ENCODE results near the gene CALU.

CALU gene

DNA sequence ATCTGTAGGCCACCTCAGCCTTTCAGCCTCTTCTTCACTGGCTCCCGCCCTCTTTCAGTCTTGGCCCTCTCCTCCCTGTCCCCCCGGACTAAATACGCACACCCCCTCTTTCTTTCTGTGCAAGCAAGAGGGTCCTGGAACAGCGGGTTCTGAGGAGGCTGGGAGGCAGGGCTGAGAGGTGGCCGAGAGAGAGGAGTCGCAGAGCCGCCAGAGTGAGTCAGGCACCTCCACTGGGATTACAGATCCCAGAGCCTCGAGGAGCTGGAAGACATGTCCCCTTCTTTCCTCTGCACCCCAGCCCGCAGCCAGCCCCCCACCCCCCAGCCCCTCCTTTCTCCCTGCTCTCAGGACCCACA, 52.8 kb downstream of the CALU start:
- peak overlapping the region; percentile 90 to 99 (median 94) for H3K4me2 ChIP-seq
- peak overlapping the region; percentile 73 to 94 (median 84) for H3K4me3 ChIP-seq
- H3K9ac ChIP-seq, result peak overlapping the region; percentile 66 to 89 (median 81)
- no peaks in the 10 kb centered on the region for H4K20me1 ChIP-seq
- no peaks in the 10 kb centered on the region for H3K9me3 ChIP-seq (replicated peaks in 1 of 11)
- no peak for TF ChIP-seq Cebpa-rat (IDR thresholded peaks at IDR 0.05)
- H3K27me3 ChIP-seq, result peaks cover 0 to 8% (median 0%) of the 10 kb centered on the region in 11 experiments; a peak in 5 of 22 replicates
- H3K4me1 ChIP-seq, result peaks cover 30 to 52% (median 37%) of the 10 kb centered on the region in 10 experiments
- H3K36me3 ChIP-seq, result peaks cover 0 to 25% (median 17%) of the 10 kb centered on the region in 11 experiments; a peak in 16 of 22 replicates
- H3K27ac ChIP-seq, result peak overlapping the region in 8 of 11 experiments; percentile 42 to 75 (median 70); a peak in 12 of 22 replicates

GRCh38 chr7:128792471-128793180, 53.5 kb downstream of the CALU start:
- Histone ChIP-seq H3K4me2 (peak overlapping the region; percentile 90 to 99 (median 94)), H3K9ac (peak overlapping the region in 5 of 11 experiments; percentile 5 to 85 (median 41); a peak in 9 of 22 replicates), H3K27me3 (peaks cover 0 to 8% (median 0%) of the 10 kb centered on the region in 11 experiments; a peak in 5 of 22 replicates), H3K36me3 (peaks cover 0 to 31% (median 23%) of the 10 kb centered on the region in 11 experiments; a peak in 16 of 22 replicates), H3K9me3 (replicated peaks in 1 of 11) (no peaks in the 10 kb centered on the region), H3K27ac (peak overlapping the region in 2 of 11 experiments; percentile 0 to 28; a peak in 1 of 22 replicates), H3K4me1 (peaks cover 30 to 52% (median 37%) of the 10 kb centered on the region in 10 experiments), H4K20me1 (no peaks in the 10 kb centered on the region), H3K4me3 (peak overlapping the region in 9 of 10 experiments; percentile 18 to 94 (median 85); a peak in 15 of 20 replicates)
- no peak for TF ChIP-seq Cebpa-rat (IDR thresholded peaks at IDR 0.05)

DNA sequence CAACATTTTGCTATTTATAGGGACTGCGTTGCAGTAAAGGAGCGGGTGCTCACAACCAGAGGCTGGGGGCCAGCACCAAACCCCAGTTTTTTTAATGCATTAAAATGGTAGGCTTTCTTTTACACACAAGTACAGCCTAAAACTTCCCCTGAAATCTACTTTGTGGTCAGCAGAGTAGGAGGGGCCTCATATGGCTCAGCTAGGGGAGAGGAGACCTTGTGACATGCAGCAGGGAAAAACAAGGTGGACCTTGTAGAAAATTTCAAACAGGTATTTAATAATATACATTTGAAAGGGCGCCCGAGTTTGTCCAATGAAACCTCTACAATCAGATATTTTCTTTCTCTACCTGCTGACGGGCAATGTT, 54.0 kb downstream of the CALU start:
- H4K20me1 ChIP-seq, result no peaks in the 10 kb centered on the region
- no peak overlapping the region for H3K27ac ChIP-seq
- peak overlapping the region; percentile 90 to 99 (median 94) for H3K4me2 ChIP-seq
- no peaks in the 10 kb centered on the region for H3K9me3 ChIP-seq (replicated peaks in 1 of 11)
- H3K4me3 ChIP-seq, result peak overlapping the region in 1 of 10 experiments; percentile 88; a peak in 2 of 20 replicates
- no peak for TF ChIP-seq Cebpa-rat (IDR thresholded peaks at IDR 0.05)
- H3K9ac ChIP-seq, result 0 out of 22 replicates have a peak overlapping the region, but pooled peaks of 1 of the 11 experiments have one; percentile 5
- peaks cover 30 to 52% (median 37%) of the 10 kb centered on the region in 10 experiments for H3K4me1 ChIP-seq
- H3K36me3 ChIP-seq, result peaks cover 0 to 32% (median 23%) of the 10 kb centered on the region in 11 experiments; a peak in 16 of 22 replicates
- peaks cover 0 to 8% (median 0%) of the 10 kb centered on the region in 11 experiments; a peak in 5 of 22 replicates for H3K27me3 ChIP-seq

DNA sequence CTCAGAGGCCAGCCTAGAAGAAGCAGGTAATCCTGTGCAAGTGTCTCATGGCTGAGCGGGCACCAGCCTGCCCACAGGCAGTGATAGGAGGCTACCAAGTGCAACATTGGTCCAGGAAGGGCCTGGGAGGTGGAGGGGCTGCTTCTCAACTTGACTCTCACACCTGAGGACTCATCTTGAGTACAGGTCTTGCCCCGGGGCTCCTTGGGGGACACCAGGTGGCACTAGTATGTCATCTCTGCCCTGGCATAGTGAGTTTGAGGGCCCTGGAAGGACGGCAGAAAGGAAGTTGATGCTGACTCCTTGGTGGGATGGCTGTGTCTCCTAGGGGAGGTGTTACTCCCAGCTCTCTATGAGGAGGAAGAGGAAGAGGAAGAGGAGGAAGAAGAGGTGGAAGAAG, 54.9 kb downstream of the CALU start:
- H3K9me3 ChIP-seq (replicated peaks in 1 of 11), result no peaks in the 10 kb centered on the region
- no peaks in the 10 kb centered on the region for H4K20me1 ChIP-seq
- peaks cover 0 to 8% (median 0%) of the 10 kb centered on the region in 11 experiments; a peak in 5 of 22 replicates for H3K27me3 ChIP-seq
- no peak for TF ChIP-seq Cebpa-rat (IDR thresholded peaks at IDR 0.05)
- H3K27ac ChIP-seq, result 0 out of 22 replicates have a peak overlapping the region, but pooled peaks of 1 of the 11 experiments have one; percentile 7
- peak overlapping the region in 7 of 11 experiments; percentile 30 to 99 (median 94); a peak in 5 of 22 replicates for H3K4me2 ChIP-seq
- H3K4me3 ChIP-seq, result no peak overlapping the region
- no peak overlapping the region for H3K9ac ChIP-seq
- peaks cover 30 to 57% (median 38%) of the 10 kb centered on the region in 10 experiments for H3K4me1 ChIP-seq
- peaks cover 0 to 33% (median 23%) of the 10 kb centered on the region in 11 experiments; a peak in 16 of 22 replicates for H3K36me3 ChIP-seq

GRCh38 chr7:128794436-128794835, 55.3 kb downstream of the CALU start:
- peaks cover 30 to 61% (median 38%) of the 10 kb centered on the region in 10 experiments for H3K4me1 ChIP-seq
- peaks cover 0 to 35% (median 23%) of the 10 kb centered on the region in 11 experiments; a peak in 16 of 22 replicates for H3K36me3 ChIP-seq
- peak overlapping the region in 4 of 11 experiments; percentile 34 to 94 (median 94); a peak in 3 of 22 replicates for H3K4me2 ChIP-seq
- 0 out of 22 replicates have a peak overlapping the region, but pooled peaks of 1 of the 11 experiments have one; percentile 7 for H3K27ac ChIP-seq
- TF ChIP-seq Cebpa-rat (IDR thresholded peaks at IDR 0.05), result no peak
- H3K9me3 ChIP-seq (replicated peaks in 1 of 11), result no peaks in the 10 kb centered on the region
- H3K4me3 ChIP-seq, result no peak overlapping the region
- 0 out of 22 replicates have a peak overlapping the region, but pooled peaks of 1 of the 11 experiments have one; percentile 8 for H3K9ac ChIP-seq
- H3K27me3 ChIP-seq, result peaks cover 0 to 8% (median 0%) of the 10 kb centered on the region in 11 experiments; a peak in 5 of 22 replicates
- no peaks in the 10 kb centered on the region for H4K20me1 ChIP-seq

- Histone ChIP-seq H3K27ac (no peak overlapping the region), H3K36me3 (peaks cover 0 to 37% (median 23%) of the 10 kb centered on the region in 11 experiments; a peak in 16 of 22 replicates), H3K4me1 (peaks cover 30 to 65% (median 38%) of the 10 kb centered on the region in 10 experiments), H3K4me3 (no peak overlapping the region), H3K9me3 (replicated peaks in 1 of 11) (no peaks in the 10 kb centered on the region), H4K20me1 (no peaks in the 10 kb centered on the region), H3K27me3 (peaks cover 0 to 5% (median 0%) of the 10 kb centered on the region in 11 experiments; a peak in 5 of 22 replicates), H3K9ac (peak overlapping the region in 1 of 11 experiments; percentile 10; a peak in 1 of 22 replicates), H3K4me2 (no peak overlapping the region)
- no peak for TF ChIP-seq Cebpa-rat (IDR thresholded peaks at IDR 0.05)
These were observed 56.0 kb downstream of the CALU start for GRCh38 chr7:128795129-128795528.

GRCh38 chr7:128796327-128796726, 57.2 kb downstream of the CALU start:
- Histone ChIP-seq H3K4me2 (peak overlapping the region in 3 of 11 experiments; percentile 12 to 67 (median 51); a peak in 6 of 22 replicates), H3K9me3 (replicated peaks in 1 of 11) (no peaks in the 10 kb centered on the region), H3K27ac (0 out of 22 replicates have a peak overlapping the region, but pooled peaks of 1 of the 11 experiments have one; percentile 20), H3K4me3 (no peak overlapping the region), H4K20me1 (no peaks in the 10 kb centered on the region), H3K27me3 (no peaks in the 10 kb centered on the region), H3K9ac (no peak overlapping the region), H3K4me1 (peaks cover 24 to 60% (median 32%) of the 10 kb centered on the region in 10 experiments), H3K36me3 (peaks cover 6 to 49% (median 30%) of the 10 kb centered on the region in 11 experiments; a peak in 21 of 22 replicates)
- TF ChIP-seq Cebpa-rat (IDR thresholded peaks at IDR 0.05), result no peak

DNA sequence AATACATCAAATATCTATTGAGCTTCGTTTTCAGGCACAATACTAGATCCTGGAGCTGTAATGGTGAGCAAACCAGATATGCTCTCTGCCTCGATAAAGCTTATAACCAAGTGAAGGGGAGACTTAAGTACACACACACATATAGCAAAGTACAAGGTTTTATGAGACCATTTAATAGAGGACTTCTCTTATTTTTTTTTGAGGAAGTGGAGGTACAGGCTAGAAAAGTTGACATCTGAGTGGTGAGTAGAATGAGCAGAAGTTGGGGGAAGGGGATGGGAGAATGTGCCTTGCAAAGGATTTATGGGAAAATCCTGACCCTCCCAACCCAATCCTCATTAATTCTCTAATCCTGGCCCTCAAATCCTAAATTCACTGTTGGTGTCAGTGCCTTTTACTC, 60.3 kb downstream of the CALU start:
- peaks cover under 1 to 32% (median 5%) of the 10 kb centered on the region in 10 experiments; a peak in 15 of 20 replicates for H3K4me1 ChIP-seq
- H4K20me1 ChIP-seq, result no peaks in the 10 kb centered on the region
- peaks cover 22 to 77% (median 58%) of the 10 kb centered on the region in 11 experiments for H3K36me3 ChIP-seq
- H3K4me2 ChIP-seq, result peak overlapping the region in 4 of 11 experiments; percentile 4 to 55 (median 40); a peak in 5 of 22 replicates
- no peak for TF ChIP-seq Cebpa-rat (IDR thresholded peaks at IDR 0.05)
- no peak overlapping the region for H3K27ac ChIP-seq
- no peak overlapping the region for H3K4me3 ChIP-seq
- H3K9ac ChIP-seq, result no peak overlapping the region
- H3K27me3 ChIP-seq, result no peaks in the 10 kb centered on the region
- no peaks in the 10 kb centered on the region for H3K9me3 ChIP-seq (replicated peaks in 1 of 11)
